HG03575 (cell line): ENCODE data around the gene AKAP7.
A peak's percentile ranks its signal among the peaks of the same experiment; 100 is the strongest.
"Not testable (repeated sequence)": the region's sequence is repeated elsewhere in the genome, so short reads cannot be mapped to it uniquely, and the experiment has no call there.

Source experiments
- ATAC-seq: cut with Tn5 transposase; IDR thresholded peaks from one replicate; pipeline ENCODE4 v1.9.1; 2021; ENCODE audit not compliant: unreplicated experiment, insufficient number of reproducible peaks, low FRiP score; ENCODE audit errors: extremely low read depth

The AKAP7 gene

DNA sequence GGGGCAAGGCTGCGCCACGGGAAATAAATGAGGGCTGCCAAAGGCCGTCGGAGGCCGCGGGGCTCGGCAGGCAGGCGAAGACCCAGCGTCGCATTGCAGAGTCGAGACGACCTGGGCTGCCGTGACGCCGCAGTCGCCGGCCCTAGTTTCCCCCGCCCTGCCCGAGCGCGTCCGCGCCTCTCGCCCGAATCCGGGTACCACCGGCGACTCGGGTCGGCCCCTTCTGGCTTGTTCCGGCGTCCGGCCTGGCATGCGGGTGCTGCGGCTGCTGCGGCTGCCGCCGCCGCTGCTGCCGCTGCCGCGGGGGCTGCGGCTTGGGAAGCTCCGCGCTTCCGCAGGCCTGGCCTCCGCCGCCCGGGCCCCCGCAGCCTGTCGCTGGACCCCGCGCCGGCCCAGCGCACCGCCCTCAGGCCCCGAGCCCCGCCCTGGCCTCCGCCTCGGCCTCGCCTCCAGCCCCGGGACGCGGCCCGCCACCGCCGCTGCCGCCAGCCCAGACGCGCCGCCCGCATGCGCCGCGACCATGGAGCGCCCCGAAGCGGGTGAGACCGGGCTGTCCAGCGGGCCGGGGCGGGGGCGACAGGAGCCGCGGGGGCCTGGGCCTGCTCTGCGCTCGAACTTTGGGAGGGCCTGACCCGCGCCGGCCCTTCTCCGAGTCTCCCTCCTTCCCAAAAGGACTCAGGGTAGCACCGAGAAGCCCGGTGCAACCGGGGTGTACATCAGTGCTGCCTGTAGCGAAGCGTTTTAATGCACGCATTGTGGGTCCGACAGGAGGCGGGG is at the start of gene AKAP7:
AKAP7 (plus strand) TSS at position 224 of the 777 bp plus-strand sequence; CDS start at position 521, 297 bp downstream.
- ATAC-seq, result peak; percentile 53

DNA sequence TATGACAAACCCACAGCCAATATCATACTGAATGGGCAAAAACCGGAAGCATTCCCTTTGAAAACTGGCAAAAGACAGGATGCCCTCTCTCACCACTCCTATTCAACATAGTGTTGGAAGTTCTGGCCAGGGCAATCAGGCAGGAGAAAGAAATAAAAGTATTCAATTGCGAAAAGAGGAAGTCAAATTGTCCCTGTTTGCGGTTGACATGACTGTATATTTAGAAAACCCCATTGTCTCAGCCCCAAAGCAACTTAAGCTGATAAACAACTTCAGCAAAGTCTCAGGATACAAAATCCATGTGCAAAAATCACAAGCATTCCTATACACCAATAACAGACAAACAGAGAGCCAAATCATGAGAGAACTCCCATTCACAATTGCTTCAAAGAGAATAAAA is 44.9 kb upstream of the AKAP7 start:
- not testable (repeated sequence) for ATAC-seq

GRCh38 chr6:131091944-131092343 is 43.3 kb upstream of the AKAP7 start:
- ATAC-seq, result not testable (repeated sequence)

DNA sequence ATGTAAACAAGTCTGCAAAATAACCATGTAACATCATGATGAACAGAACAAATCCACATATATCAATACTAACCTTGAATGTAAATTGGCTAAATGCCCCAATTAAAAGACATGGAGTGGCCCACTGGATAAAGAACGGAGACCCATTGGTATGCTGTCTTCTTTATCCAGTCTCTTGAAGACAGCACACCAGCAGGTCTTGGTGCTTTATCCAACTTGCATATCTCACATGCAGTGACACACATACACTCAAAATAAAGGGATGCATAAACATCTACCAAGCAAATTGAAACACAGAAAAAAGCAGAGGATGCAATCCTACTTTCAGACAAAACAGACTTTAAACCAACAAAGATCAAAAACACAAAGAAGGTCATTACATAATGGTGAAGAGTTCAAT is 41.9 kb upstream of the AKAP7 start:
- ATAC-seq, result no peak

- ATAC-seq, result no peak
Observed at GRCh38 chr6:131096786-131097185, 38.5 kb upstream of the AKAP7 start.

GRCh38 chr6:131101911-131102680 is 33.2 kb upstream of the AKAP7 start:
- ATAC-seq, result no peak

- ATAC-seq, result no peak
Observed at GRCh38 chr6:131103296-131103695, 32.0 kb upstream of the AKAP7 start.

GRCh38 chr6:131103901-131104300 is 31.4 kb upstream of the AKAP7 start:
- no peak for ATAC-seq

- no peak for ATAC-seq
Observed at GRCh38 chr6:131107151-131107550, 28.1 kb upstream of the AKAP7 start.

- no peak for ATAC-seq
Observed at GRCh38 chr6:131112249-131112648, 23.0 kb upstream of the AKAP7 start.

GRCh38 chr6:131115651-131116050 is 19.6 kb upstream of the AKAP7 start:
- ATAC-seq, result no peak

DNA sequence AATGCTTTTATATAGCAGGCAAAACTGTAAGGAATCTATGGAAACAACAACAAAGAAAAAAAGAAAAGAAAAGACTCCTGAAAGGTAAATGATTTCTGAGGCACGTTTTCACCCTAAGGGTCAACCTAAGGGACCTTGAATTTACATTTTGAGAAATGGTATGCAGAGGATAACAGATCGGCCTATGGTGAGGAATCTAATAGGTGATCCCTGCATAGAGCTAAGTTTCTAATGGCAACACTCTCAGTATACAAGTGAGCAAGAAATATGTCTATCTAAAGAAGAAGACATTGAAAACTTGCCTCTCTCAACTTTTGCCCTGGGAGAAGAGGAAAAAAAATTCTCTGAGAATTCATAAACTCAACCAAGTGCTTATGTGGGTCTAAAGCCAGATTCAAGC is 18.9 kb upstream of the AKAP7 start:
- ATAC-seq, result no peak

GRCh38 chr6:131116755-131117360 is 18.4 kb upstream of the AKAP7 start:
- no peak for ATAC-seq

DNA sequence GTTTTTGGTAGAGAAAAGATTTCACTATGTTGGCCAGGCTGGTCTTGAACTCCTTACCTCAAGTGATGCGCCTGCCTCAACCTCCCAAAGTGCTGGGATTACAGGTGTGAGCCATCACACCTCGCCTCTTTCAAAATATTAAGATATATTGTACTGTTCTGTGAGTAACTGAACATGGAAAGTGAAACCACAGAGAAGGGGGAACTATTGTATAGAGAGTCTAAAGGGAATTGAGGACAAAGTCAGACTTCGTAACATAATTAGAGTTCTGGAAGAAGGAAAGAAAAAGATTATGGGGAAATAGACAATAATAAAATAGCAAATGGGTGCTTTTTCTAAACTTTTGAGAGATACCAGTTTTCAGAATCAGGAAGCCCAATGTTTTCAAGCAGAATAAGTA is 17.4 kb upstream of the AKAP7 start:
- ATAC-seq, result no peak

GRCh38 chr6:131122007-131122406 is 13.3 kb upstream of the AKAP7 start:
- no peak for ATAC-seq

- ATAC-seq, result no peak
Observed at GRCh38 chr6:131122516-131122915, 12.8 kb upstream of the AKAP7 start.

DNA sequence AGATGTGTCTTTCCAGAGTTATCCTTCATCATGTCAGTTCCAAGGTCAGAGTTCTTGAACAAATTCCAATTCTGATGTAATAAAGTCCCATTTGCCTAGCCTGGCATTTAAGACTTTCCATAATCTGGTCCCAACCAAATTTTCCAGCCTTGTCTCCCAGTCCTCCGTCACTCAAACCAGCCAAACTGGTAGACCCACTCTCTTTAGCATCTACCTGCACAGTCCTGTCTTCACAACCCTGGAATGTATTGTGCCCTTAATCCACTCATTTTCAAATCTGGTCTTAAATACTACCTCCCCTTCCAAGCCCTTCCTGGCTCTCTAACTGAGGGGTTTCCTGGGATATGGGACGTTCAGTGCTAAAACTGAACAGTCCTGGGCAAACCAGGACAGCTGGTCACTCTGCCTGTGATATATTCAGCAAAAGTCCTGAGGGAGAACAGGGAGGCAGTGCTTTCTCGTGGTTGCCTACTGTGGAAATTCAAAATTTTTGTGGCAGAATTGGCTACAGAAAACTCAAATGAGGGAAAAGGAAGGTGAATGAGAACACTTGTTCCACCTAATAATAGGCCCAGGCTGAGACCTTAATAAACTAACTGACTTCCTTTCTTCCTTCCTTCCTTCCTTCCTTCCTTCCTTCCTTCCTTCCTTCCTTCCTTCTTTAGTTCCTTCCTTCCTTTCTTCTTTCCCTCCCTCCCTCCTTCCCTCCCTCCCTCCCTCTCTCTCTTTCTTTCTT is 10.8 kb upstream of the AKAP7 start:
- ATAC-seq, result no peak

DNA sequence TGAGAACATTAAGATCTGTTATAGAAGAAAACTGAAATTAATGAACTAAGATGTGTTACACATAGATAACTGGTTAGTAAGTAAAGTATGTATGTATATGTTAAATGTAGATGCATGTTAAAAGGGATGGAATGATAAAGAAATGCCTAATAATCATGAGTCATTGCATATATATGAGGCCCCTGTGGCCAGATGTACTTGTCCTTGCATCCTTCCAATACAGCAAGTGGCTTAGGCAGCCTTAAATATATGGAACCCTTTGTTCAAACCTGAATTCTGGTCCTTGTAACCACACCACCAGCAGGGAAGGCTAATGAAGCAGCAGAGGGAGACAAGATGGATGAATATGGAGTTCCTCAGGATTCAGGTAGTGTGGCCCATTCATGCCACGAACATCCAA is 9.8 kb upstream of the AKAP7 start:
- ATAC-seq, result no peak
